ENCODE measurements around the gene BECN2.

GRCh38 chr1:241924080-241924808 lies 33.3 kb upstream of the BECN2 start:
- TF ChIP-seq CTCF (IDR thresholded peaks at IDR 0.05; ENCODE audit: borderline replicate concordance, extremely low read depth, low read length, poor library complexity, severe bottlenecking) (no peak), EZH2 (IDR thresholded peaks at IDR 0.05; ENCODE audit: borderline replicate concordance, low read depth, low read length, severe bottlenecking) (no peak)
